GM12878 (cell line): ENCODE measurements around the gene SUGP2. TPM values are rescaled to one million over a fixed set of nuclear protein-coding genes. Genes with fewer than 3 reads are reported as not detected.

Source experiments
- ASH2L ChIP-seq: fragments of 300-600, 200-600 bp; sonication (generic); IDR thresholded peaks from 2 replicates; pipeline ENCODE4 v1.6.1; 2017; ENCODE audit warnings: low read depth, mild to moderate bottlenecking, borderline replicate concordance
- E2F8 ChIP-seq: fragments of 450-650 bp; IDR thresholded peaks from 2 replicates; pipeline ENCODE4 v1.6.1; 2018; ENCODE audit warnings: mild to moderate bottlenecking, low read depth, moderate library complexity; ENCODE audit not compliant: partially characterized antibody
- MYC ChIP-seq: IDR thresholded peaks from 2 replicates; pipeline ENCODE4 v1.6.1; 2011; ENCODE audit warnings: mild to moderate bottlenecking, low read length, moderate library complexity, inconsistent platforms; ENCODE audit not compliant: insufficient read depth, insufficient replicate concordance, insufficient read length, severe bottlenecking
- REST ChIP-seq: IDR thresholded peaks from 2 replicates; pipeline ENCODE4 v1.6.1; 2012; ENCODE audit warnings: mild to moderate bottlenecking, low read depth, low read length
- SIX5 ChIP-seq: IDR thresholded peaks from 2 replicates; pipeline ENCODE4 v1.6.1; 2011; ENCODE audit warnings: mild to moderate bottlenecking, low read depth, low read length, moderate library complexity; ENCODE audit not compliant: severe bottlenecking
- SMAD1 ChIP-seq: fragments of 450-650 bp; IDR thresholded peaks from 2 replicates; pipeline ENCODE4 v1.6.1; 2018; ENCODE audit warnings: mild to moderate bottlenecking, low read depth; ENCODE audit not compliant: partially characterized antibody
- SREBF1 ChIP-seq: IDR thresholded peaks from 2 replicates; pipeline ENCODE4 v1.6.1; 2012; ENCODE audit warnings: mild to moderate bottlenecking, low read length
- SUPT20H ChIP-seq: IDR thresholded peaks from 2 replicates; pipeline ENCODE4 v1.6.1; 2011; ENCODE audit warnings: low read depth, mild to moderate bottlenecking, low read length, moderate library complexity, borderline replicate concordance; ENCODE audit not compliant: control insufficient read depth
- ZNF687 ChIP-seq: fragments of 450-650 bp; IDR thresholded peaks from 2 replicates; pipeline ENCODE4 v1.6.1; 2017; ENCODE audit warnings: mild to moderate bottlenecking, moderate library complexity
- polyA plus RNA-seq, 11 experiments: library from polyadenylated mRNA; depleted of rRNA in 4 of 11; unstranded in 6 of 11; stranded (reverse) in 5 of 11; fragments of >200 nt; fragmentation: Nextera tagmentation in 4 of 11; fragmentation: Illumina TruSeq in 1 of 11; extraction: Ambion mirVana in 4 of 11; extraction: Trizol in 1 of 11; gene quantifications; 1 replicate in 1 of 11; 2 replicates in 10 of 11; pipeline versions ENCODE4 v1.2.1 to v1.2.3, GENCODE V29; 2011 to 2016; ENCODE audit warnings: inconsistent platforms in 2 of 11, missing spikeins in 2 of 11, low read depth in 1 of 11
- total RNA-seq, 4 experiments: library from RNA; depleted of rRNA in 3 of 4; stranded (reverse); fragments of >200 nt in 3 of 4; fragmentation: Illumina TruSeq in 1 of 4; extraction: Trizol in 1 of 4; gene quantifications; 2 replicates each; pipeline versions ENCODE4 v1.2.1 to v1.2.3, GENCODE V29; 2013 to 2021

SUGP2 gene
- total and polyA plus RNA-seq, 10 of the 15 experiments (the other 5 are each of a cell fraction or from before 2014, with no cell fraction given) = 15.0 to 120 (median 57.2) TPM

GRCh38 chr19:18966307-18966706 lies 67.0 kb downstream of the SUGP2 start (continued):
- TF ChIP-seq SMAD1 (no peak), SREBF1 (no peak), E2F8 (no peak), SIX5 (no peak), REST (no peak), ASH2L (no peak), ZNF687 (no peak), SUPT20H (no peak), MYC (no peak)
